Ovary (tissue), 3 donors: Measurements from ENCODE around the gene LYPD6.

ENCODE experiments used
- POLR2A ChIP-seq: fragments of 450-650 bp; IDR thresholded peaks from one replicate; pipeline ENCODE4 v1.6.1; 2017; ENCODE audit warnings: antibody characterized with exemption, mild to moderate bottlenecking, moderate library complexity
- TF ChIP-seq, protein P1 (sequence below), 3 donors: fragments of 450-650 bp in 2 of 3; fragments of 200-600 bp in 1 of 3; IDR thresholded peaks; one replicate each; pipeline versions ENCODE4 v1.5.1 to v1.8.0; 2016 to 2022; ENCODE audit warnings: antibody characterized with exemption in 3 of 3, mild to moderate bottlenecking in 1 of 3
- donor health status: DM: no; HTN: no; CAD: no.

DNA sequence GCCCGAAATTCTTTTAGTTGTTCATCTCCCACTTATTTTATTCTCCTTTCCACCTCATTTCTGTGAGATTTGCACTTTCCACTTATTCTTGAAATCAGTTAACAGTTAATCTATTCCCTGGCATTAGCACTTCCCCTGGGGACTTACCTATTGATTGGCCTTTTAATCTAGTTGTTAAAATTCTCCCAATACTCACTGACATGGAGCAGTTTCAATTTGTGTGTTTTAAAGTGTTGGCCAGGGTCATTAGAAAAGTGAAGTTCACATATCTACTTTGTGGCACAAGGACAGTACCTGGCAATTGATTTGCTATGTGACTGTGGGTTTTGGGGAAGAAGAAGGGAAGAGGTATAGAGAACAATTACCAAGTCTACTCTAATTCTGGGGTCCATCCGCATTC is 83.1 kb downstream of the LYPD6 start:
- TF ChIP-seq, protein P1, sequence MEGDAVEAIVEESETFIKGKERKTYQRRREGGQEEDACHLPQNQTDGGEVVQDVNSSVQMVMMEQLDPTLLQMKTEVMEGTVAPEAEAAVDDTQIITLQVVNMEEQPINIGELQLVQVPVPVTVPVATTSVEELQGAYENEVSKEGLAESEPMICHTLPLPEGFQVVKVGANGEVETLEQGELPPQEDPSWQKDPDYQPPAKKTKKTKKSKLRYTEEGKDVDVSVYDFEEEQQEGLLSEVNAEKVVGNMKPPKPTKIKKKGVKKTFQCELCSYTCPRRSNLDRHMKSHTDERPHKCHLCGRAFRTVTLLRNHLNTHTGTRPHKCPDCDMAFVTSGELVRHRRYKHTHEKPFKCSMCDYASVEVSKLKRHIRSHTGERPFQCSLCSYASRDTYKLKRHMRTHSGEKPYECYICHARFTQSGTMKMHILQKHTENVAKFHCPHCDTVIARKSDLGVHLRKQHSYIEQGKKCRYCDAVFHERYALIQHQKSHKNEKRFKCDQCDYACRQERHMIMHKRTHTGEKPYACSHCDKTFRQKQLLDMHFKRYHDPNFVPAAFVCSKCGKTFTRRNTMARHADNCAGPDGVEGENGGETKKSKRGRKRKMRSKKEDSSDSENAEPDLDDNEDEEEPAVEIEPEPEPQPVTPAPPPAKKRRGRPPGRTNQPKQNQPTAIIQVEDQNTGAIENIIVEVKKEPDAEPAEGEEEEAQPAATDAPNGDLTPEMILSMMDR (IDR thresholded peaks at IDR 0.05) = no peak
- TF ChIP-seq POLR2A = no peak
